Lower leg skin (tissue), 3 donors: ENCODE measurements around the gene IST1.

Source experiments
- CTCF ChIP-seq, 3 donors: fragments of 450-650 bp; IDR thresholded peaks; one replicate each; pipeline ENCODE4 v1.5.1; 2016; ENCODE audit warnings: antibody characterized with exemption in 3 of 3, mild to moderate bottlenecking in 3 of 3, moderate library complexity in 2 of 3
- POLR2A ChIP-seq, 2 donors: fragments of 450-650 bp; IDR thresholded peaks; one replicate each; pipeline ENCODE4 v1.6.1; 2016 to 2017; ENCODE audit warnings: antibody characterized with exemption in 2 of 2, mild to moderate bottlenecking in 1 of 2, moderate library complexity in 1 of 2

DNA sequence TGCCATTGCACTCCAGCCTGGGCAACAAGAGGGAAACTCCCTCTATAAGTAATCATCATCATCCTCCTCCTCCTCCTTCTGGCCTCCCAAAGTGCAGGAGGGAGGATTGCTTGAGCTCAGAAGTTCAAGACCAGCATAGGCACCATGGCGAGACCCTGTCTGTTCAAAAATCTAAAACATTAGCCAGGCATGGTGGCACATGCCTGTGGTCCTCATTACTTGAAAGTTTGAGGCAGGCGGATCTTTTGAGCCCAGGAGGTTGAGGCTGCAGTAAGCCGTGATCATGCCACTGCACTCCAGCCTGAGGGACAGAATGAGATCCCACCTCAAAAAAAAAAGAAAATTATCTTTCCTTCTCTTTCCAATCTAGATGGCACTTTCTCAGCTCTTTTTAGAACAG is 77.0 kb downstream of the IST1 start:
- no peak for TF ChIP-seq POLR2A (IDR thresholded peaks at IDR 0.05)
- TF ChIP-seq CTCF (IDR thresholded peaks at IDR 0.05) = no peak
